Measurements from ENCODE around the gene ASAH2.
"Not testable (repeated sequence)": the region's sequence is repeated elsewhere in the genome, so short reads cannot be mapped to it uniquely, and the experiment has no call there.

The ASAH2 gene

GRCh38 chr10:50254479-50254878, 3.2 kb upstream of the ASAH2 start:
- no peak for DNase-seq (ENCODE audit: low read depth in 2 of 2)

GRCh38 chr10:50250096-50250854, 1.0 kb downstream of the ASAH2 start:
- DNase-seq (ENCODE audit: low read depth in 2 of 2), result no peak

GRCh38 chr10:50248598-50248997, 2.7 kb downstream of the ASAH2 start:
- no peak for DNase-seq (ENCODE audit: low read depth in 2 of 2)

GRCh38 chr10:50248062-50248461, 3.3 kb downstream of the ASAH2 start:
- DNase-seq (ENCODE audit: low read depth in 2 of 2), result no peak

GRCh38 chr10:50244201-50244600, 7.1 kb downstream of the ASAH2 start:
- no peak for DNase-seq (ENCODE audit: low read depth in 2 of 2)

GRCh38 chr10:50242777-50243176, 8.5 kb downstream of the ASAH2 start:
- no peak for DNase-seq (ENCODE audit: low read depth in 2 of 2)

- not testable (repeated sequence) for DNase-seq (ENCODE audit: low read depth in 2 of 2)
Observed at GRCh38 chr10:50241478-50241877, 9.8 kb downstream of the ASAH2 start.

- DNase-seq (ENCODE audit: low read depth in 2 of 2), result no peak
Observed at GRCh38 chr10:50234486-50234885, 16.8 kb downstream of the ASAH2 start.

- no peak for DNase-seq (ENCODE audit: low read depth in 2 of 2)
Observed at GRCh38 chr10:50232261-50232639, 19.1 kb downstream of the ASAH2 start.

GRCh38 chr10:50231515-50232260, 19.6 kb downstream of the ASAH2 start:
- no peak for DNase-seq (ENCODE audit: low read depth in 2 of 2)

GRCh38 chr10:50229460-50229859, 21.9 kb downstream of the ASAH2 start:
- DNase-seq (ENCODE audit: low read depth in 2 of 2), result no peak

GRCh38 chr10:50228672-50229071, 22.6 kb downstream of the ASAH2 start:
- DNase-seq (ENCODE audit: low read depth in 2 of 2), result no peak

- DNase-seq (ENCODE audit: low read depth in 2 of 2), result no peak
Observed at GRCh38 chr10:50226610-50227009, 24.7 kb downstream of the ASAH2 start.

- no peak for DNase-seq (ENCODE audit: low read depth in 2 of 2)
Observed at GRCh38 chr10:50224330-50224952, 26.9 kb downstream of the ASAH2 start.

- no peak for DNase-seq (ENCODE audit: low read depth in 2 of 2)
Observed at GRCh38 chr10:50222199-50222598, 29.1 kb downstream of the ASAH2 start.

GRCh38 chr10:50221470-50221869, 29.8 kb downstream of the ASAH2 start:
- DNase-seq (ENCODE audit: low read depth in 2 of 2), result no peak

GRCh38 chr10:50219646-50220045, 31.7 kb downstream of the ASAH2 start:
- DNase-seq (ENCODE audit: low read depth in 2 of 2), result no peak

- no peak for DNase-seq (ENCODE audit: low read depth in 2 of 2)
Observed at GRCh38 chr10:50219200-50219599, 32.1 kb downstream of the ASAH2 start.

- no peak for DNase-seq (ENCODE audit: low read depth in 2 of 2)
Observed at GRCh38 chr10:50216894-50217293, 34.4 kb downstream of the ASAH2 start.

GRCh38 chr10:50216418-50216817, 34.9 kb downstream of the ASAH2 start:
- no peak for DNase-seq (ENCODE audit: low read depth in 2 of 2)

GRCh38 chr10:50211670-50212069, 39.6 kb downstream of the ASAH2 start:
- no peak for DNase-seq (ENCODE audit: low read depth in 2 of 2)

- DNase-seq (ENCODE audit: low read depth in 2 of 2), result no peak
Observed at GRCh38 chr10:50210876-50211275, 40.4 kb downstream of the ASAH2 start.
